Stomach (tissue), 4 donors: ENCODE measurements around the gene NCK2.

Experiments used
- CTCF ChIP-seq, 7 experiments: fragments of 450-650 bp in 4 of 7; fragments of 200-600 bp in 3 of 7; sonication (generic) in 3 of 7; IDR thresholded peaks; one replicate each; pipeline ENCODE4 v1.5.1; 2016 to 2019; ENCODE audit warnings: antibody characterized with exemption in 7 of 7, control low read depth in 2 of 7, mild to moderate bottlenecking in 1 of 7
- EP300 ChIP-seq: sonication (generic); formaldehyde crosslinking; IDR thresholded peaks from one replicate; pipeline ENCODE4 v1.6.1; 2017; ENCODE audit warnings: antibody characterized with exemption
- POLR2A ChIP-seq, 4 donors: fragments of 450-650 bp; IDR thresholded peaks; one replicate each; pipeline ENCODE4 v1.6.1; 2016; ENCODE audit warnings: antibody characterized with exemption in 4 of 4, control low read depth in 2 of 4, mild to moderate bottlenecking in 1 of 4, moderate library complexity in 1 of 4
- POLR2AphosphoS5 ChIP-seq, 3 donors: sonication (generic); formaldehyde crosslinking; IDR thresholded peaks; one replicate each; pipeline ENCODE4 v1.6.1; 2016; ENCODE audit warnings: antibody characterized with exemption in 3 of 3

GRCh38 chr2:105776560-105776928 is 31.8 kb downstream of the NCK2 start:
- TF ChIP-seq CTCF (IDR thresholded peaks at IDR 0.05) (no peak), POLR2AphosphoS5 (IDR thresholded peaks at IDR 0.05) (no peak), POLR2A (IDR thresholded peaks at IDR 0.05) (no peak), EP300 (no peak)
